Liver (tissue), 9 donors: ENCODE results near the gene EEF2K. TPM values are rescaled to one million over a fixed set of nuclear protein-coding genes. Genes with fewer than 3 reads are reported as not detected.

Source experiments
- DNase-seq: peaks from one replicate; pipeline ENCODE4 v3.0.0-alpha.2; 2017; ENCODE audit warnings: low spot score
- H3K27ac ChIP-seq, 2 donors: one replicate each; pipeline ENCODE4 v1.7.0; 2013; ENCODE audit warnings: inconsistent platforms in 2 of 2, low read length in 2 of 2, control low read depth in 1 of 2, low read depth in 1 of 2, mild to moderate bottlenecking in 1 of 2
- H3K27me3 ChIP-seq, 4 donors: one replicate each; pipeline versions ENCODE4 v1.6.1 to v1.7.0; 2013; ENCODE audit warnings: low read length in 3 of 4, inconsistent platforms in 1 of 4, mild to moderate bottlenecking in 1 of 4, moderate library complexity in 1 of 4; ENCODE audit not compliant: control insufficient read depth in 4 of 4, insufficient read depth in 4 of 4
- H3K36me3 ChIP-seq, 4 donors: one replicate each; pipeline versions ENCODE4 v1.6.1 to v1.7.0; 2013; ENCODE audit warnings: low read length in 3 of 4, mild to moderate bottlenecking in 3 of 4, low read depth in 1 of 4, moderate library complexity in 1 of 4; ENCODE audit not compliant: control insufficient read depth in 4 of 4, insufficient read depth in 3 of 4
- H3K4me1 ChIP-seq, 4 donors: one replicate each; pipeline versions ENCODE4 v1.6.1 to v1.7.0; 2013; ENCODE audit warnings: low read length in 3 of 4, mild to moderate bottlenecking in 3 of 4, moderate library complexity in 1 of 4; ENCODE audit not compliant: control insufficient read depth in 4 of 4, insufficient read depth in 4 of 4
- H3K4me3 ChIP-seq, 3 donors: one replicate each; pipeline versions ENCODE4 v1.6.1 to v1.7.0; 2013; ENCODE audit warnings: low read length in 3 of 3, control low read depth in 1 of 3, low read depth in 1 of 3, mild to moderate bottlenecking in 1 of 3
- H3K9ac ChIP-seq, 2 donors: one replicate each; pipeline ENCODE4 v1.7.0; 2013; ENCODE audit warnings: low read length in 2 of 2, mild to moderate bottlenecking in 2 of 2, moderate library complexity in 2 of 2, control low read depth in 1 of 2, low read depth in 1 of 2
- H3K9me3 ChIP-seq, 4 donors: one replicate each; pipeline versions ENCODE4 v1.6.1 to v1.7.0; 2013; ENCODE audit warnings: low read length in 3 of 4; ENCODE audit not compliant: control insufficient read depth in 4 of 4
- EGR1 ChIP-seq, 2 donors: IDR thresholded peaks; 2 replicates each; pipeline ENCODE4 v1.6.1; 2016 to 2018; ENCODE audit warnings: antibody characterized with exemption in 2 of 2, low read depth in 2 of 2
- FOXA1 ChIP-seq: IDR thresholded peaks from 2 replicates; pipeline ENCODE4 v1.6.1; 2016; ENCODE audit warnings: antibody characterized with exemption
- FOXA2 ChIP-seq: IDR thresholded peaks from 2 replicates; pipeline ENCODE4 v1.6.1; 2016; ENCODE audit warnings: antibody characterized with exemption
- GABPA ChIP-seq, 2 donors: IDR thresholded peaks in 1 of 2; conservative IDR thresholded peaks in 1 of 2; 2 replicates each; pipeline ENCODE4 v1.6.1; 2016; ENCODE audit warnings: antibody characterized with exemption in 2 of 2, mild to moderate bottlenecking in 1 of 2, moderate library complexity in 1 of 2
- HNF4A ChIP-seq, 2 donors: conservative IDR thresholded peaks; 2 replicates each; pipeline ENCODE4 v1.6.1; 2016; ENCODE audit warnings: antibody characterized with exemption in 2 of 2, mild to moderate bottlenecking in 2 of 2
- HNF4G ChIP-seq: IDR thresholded peaks from 2 replicates; pipeline ENCODE4 v1.6.1; 2016; ENCODE audit warnings: antibody characterized with exemption
- JUND ChIP-seq, 2 donors: IDR thresholded peaks; 2 replicates each; pipeline ENCODE4 v1.6.1; 2016; ENCODE audit warnings: antibody characterized with exemption in 2 of 2
- NR2F2 ChIP-seq: IDR thresholded peaks from 2 replicates; pipeline ENCODE4 v1.6.1; 2016; ENCODE audit warnings: antibody characterized with exemption
- RAD21 ChIP-seq, 2 donors: IDR thresholded peaks; 2 replicates each; pipeline ENCODE4 v1.6.1; 2016; ENCODE audit warnings: antibody characterized with exemption in 2 of 2, mild to moderate bottlenecking in 2 of 2
- RXRA ChIP-seq, 2 donors: IDR thresholded peaks; 2 replicates each; pipeline ENCODE4 v1.6.1; 2017 to 2018; ENCODE audit warnings: antibody characterized with exemption in 2 of 2, mild to moderate bottlenecking in 1 of 2
- SP1 ChIP-seq: IDR thresholded peaks from 2 replicates; pipeline ENCODE4 v1.6.1; 2018; ENCODE audit warnings: antibody characterized with exemption, mild to moderate bottlenecking
- TAF1 ChIP-seq: conservative IDR thresholded peaks from 2 replicates; pipeline ENCODE4 v1.6.1; 2016; ENCODE audit warnings: antibody characterized with exemption, mild to moderate bottlenecking
- YY1 ChIP-seq: IDR thresholded peaks from 2 replicates; pipeline ENCODE4 v1.6.1; 2016; ENCODE audit warnings: antibody characterized with exemption, mild to moderate bottlenecking
- WGBS: extraction: QIAGEN DNeasy Blood & Tissue Kit; methylation state at CpG from one replicate; pipeline ENCODE4 v1.1.7; 2013; 5-methylcytosine and 5-hydroxymethylcytosine counted together
- polyA plus RNA-seq, 2 donors: library from polyadenylated mRNA; stranded (reverse) in 1 of 2; unstranded in 1 of 2; fragments of 200-250 nt in 1 of 2; fragments of >200 nt in 1 of 2; fragmentation: Nextera tagmentation in 1 of 2; extraction: Ambion mirVana in 1 of 2; gene quantifications; one replicate each; pipeline versions ENCODE4 v1.2.1 to v1.2.3, GENCODE V29; 2013 to 2015
- total RNA-seq, 2 donors: library from RNA; depleted of rRNA; stranded (reverse); fragments of >200 nt; gene quantifications; one replicate each; pipeline ENCODE4 v1.2.3, GENCODE V29; 2014
- TF ChIP-seq, protein P1 (sequence below): fragments of 150-350 bp; IDR thresholded peaks from 2 replicates; pipeline ENCODE4 v1.5.1; 2017; ENCODE audit warnings: improper control_type of control experiment, low read depth, low read length; ENCODE audit not compliant: missing input control
- TF ChIP-seq, protein P2 (sequence below): IDR thresholded peaks from 2 replicates; pipeline ENCODE4 v1.6.1; 2016; ENCODE audit warnings: antibody characterized with exemption, mild to moderate bottlenecking
- TF ChIP-seq, protein P3 (sequence below): IDR thresholded peaks from 2 replicates; pipeline ENCODE4 v1.6.1; 2016; ENCODE audit warnings: antibody characterized with exemption
- TF ChIP-seq, protein P4 (sequence below): IDR thresholded peaks from 2 replicates; pipeline ENCODE4 v1.6.1; 2016; ENCODE audit warnings: antibody characterized with exemption
- TF ChIP-seq, protein P5 (sequence below): IDR thresholded peaks from 2 replicates; pipeline ENCODE4 v1.6.1; 2016; ENCODE audit warnings: antibody characterized with exemption
- donor health status: healthy.
- donor health status: healthy.
- donor health status: healthy.
- donor health status: healthy.
- donor health status: healthy.

Gene EEF2K
- total and polyA plus RNA-seq, 4 donors, result 3.2 to 14.3 (median 8.0) TPM

DNA sequence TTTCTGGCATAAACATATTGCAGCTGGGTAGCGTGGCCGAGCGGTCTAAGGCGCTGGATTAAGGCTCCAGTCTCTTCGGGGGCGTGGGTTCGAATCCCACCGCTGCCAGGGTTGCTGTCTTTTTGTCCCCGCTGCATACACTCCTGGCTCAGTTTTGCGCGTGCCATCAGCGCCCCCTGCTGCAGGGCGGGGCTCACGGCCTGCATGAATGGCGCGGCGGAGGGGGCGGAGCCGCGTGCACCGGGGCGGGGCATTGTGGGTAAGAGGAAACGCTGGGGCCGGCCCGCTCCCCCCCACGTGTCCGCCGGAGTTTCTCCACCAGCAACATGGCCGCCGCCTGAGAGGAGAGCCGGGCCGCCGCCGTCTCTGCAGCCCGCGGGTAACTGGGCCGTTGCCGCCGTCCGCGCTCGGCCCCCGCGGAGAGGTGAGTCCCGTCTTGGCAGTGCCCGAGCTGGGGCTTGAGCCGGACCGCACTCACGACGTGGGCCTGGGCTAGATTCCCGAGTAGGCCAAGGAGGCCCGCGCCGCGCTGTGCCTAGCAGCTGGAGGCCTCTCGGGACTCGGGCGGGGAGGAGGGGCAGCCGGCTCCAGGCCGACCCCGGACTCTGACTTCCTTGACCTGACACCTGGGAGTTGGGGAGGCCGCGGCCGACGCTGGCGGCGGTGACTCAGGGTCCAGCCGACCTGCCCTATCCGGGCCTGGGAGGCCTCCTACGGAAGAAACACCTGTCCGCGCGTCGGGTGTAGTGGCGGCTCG lies 91.2 kb downstream of the EEF2K start, which contains the start of gene POLR3E:
POLR3E (plus strand) TSS at position 296 of the 757 bp plus-strand sequence. CDS start 5,560 bp downstream, outside the sequence.
- Histone ChIP-seq H3K9me3 (no peaks in the 10 kb centered on the region), H3K27ac (peak within 1 kb of the TSS; percentile 92 to 96), H3K4me1 (peaks cover 2 to 18% (median 11%) of the 10 kb centered on the region in 4 donors), H3K4me3 (peak within 1 kb of the TSS; percentile 57 to 93 (median 91)), H3K36me3 (peaks cover 0 to 3% (median 0%) of the 10 kb centered on the region in 4 donors), H3K9ac (peak within 1 kb of the TSS; percentile 93 to 96), H3K27me3 (no peaks in the 10 kb centered on the region)
- DNase-seq, result peak; percentile 100
- under 1% methylated on average over 76 of the region's 76 CpGs for WGBS
- TF ChIP-seq, protein P1, sequence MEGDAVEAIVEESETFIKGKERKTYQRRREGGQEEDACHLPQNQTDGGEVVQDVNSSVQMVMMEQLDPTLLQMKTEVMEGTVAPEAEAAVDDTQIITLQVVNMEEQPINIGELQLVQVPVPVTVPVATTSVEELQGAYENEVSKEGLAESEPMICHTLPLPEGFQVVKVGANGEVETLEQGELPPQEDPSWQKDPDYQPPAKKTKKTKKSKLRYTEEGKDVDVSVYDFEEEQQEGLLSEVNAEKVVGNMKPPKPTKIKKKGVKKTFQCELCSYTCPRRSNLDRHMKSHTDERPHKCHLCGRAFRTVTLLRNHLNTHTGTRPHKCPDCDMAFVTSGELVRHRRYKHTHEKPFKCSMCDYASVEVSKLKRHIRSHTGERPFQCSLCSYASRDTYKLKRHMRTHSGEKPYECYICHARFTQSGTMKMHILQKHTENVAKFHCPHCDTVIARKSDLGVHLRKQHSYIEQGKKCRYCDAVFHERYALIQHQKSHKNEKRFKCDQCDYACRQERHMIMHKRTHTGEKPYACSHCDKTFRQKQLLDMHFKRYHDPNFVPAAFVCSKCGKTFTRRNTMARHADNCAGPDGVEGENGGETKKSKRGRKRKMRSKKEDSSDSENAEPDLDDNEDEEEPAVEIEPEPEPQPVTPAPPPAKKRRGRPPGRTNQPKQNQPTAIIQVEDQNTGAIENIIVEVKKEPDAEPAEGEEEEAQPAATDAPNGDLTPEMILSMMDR, result peak; percentile 93
- TF ChIP-seq NR2F2 (peak; percentile 60), FOXA2 (no peak), TAF1 (no peak), EGR1 (IDR thresholded peaks at IDR 0.05; ENCODE audit: low read depth in 2 of 2) (no peak), SP1 (peak; percentile 77), JUND (IDR thresholded peaks at IDR 0.05) (peak in 1 of 2 donors; percentile 43), GABPA (IDR thresholded peaks at IDR 0.05 in 1 of 2, conservative IDR thresholded peaks at IDR 0.05 in 1 of 2) (peak in 1 of 2 donors; percentile 75), RAD21 (IDR thresholded peaks at IDR 0.05) (peak; percentile 94 to 97), HNF4G (no peak), FOXA1 (peak; percentile 89), RXRA (IDR thresholded peaks at IDR 0.05) (peak; percentile 41 to 60), YY1 (peak; percentile 97), HNF4A (conservative IDR thresholded peaks at IDR 0.05) (peak in 1 of 2 donors; percentile 31)
- TF ChIP-seq, protein P2, sequence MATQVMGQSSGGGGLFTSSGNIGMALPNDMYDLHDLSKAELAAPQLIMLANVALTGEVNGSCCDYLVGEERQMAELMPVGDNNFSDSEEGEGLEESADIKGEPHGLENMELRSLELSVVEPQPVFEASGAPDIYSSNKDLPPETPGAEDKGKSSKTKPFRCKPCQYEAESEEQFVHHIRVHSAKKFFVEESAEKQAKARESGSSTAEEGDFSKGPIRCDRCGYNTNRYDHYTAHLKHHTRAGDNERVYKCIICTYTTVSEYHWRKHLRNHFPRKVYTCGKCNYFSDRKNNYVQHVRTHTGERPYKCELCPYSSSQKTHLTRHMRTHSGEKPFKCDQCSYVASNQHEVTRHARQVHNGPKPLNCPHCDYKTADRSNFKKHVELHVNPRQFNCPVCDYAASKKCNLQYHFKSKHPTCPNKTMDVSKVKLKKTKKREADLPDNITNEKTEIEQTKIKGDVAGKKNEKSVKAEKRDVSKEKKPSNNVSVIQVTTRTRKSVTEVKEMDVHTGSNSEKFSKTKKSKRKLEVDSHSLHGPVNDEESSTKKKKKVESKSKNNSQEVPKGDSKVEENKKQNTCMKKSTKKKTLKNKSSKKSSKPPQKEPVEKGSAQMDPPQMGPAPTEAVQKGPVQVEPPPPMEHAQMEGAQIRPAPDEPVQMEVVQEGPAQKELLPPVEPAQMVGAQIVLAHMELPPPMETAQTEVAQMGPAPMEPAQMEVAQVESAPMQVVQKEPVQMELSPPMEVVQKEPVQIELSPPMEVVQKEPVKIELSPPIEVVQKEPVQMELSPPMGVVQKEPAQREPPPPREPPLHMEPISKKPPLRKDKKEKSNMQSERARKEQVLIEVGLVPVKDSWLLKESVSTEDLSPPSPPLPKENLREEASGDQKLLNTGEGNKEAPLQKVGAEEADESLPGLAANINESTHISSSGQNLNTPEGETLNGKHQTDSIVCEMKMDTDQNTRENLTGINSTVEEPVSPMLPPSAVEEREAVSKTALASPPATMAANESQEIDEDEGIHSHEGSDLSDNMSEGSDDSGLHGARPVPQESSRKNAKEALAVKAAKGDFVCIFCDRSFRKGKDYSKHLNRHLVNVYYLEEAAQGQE, result no peak
- TF ChIP-seq, protein P3, sequence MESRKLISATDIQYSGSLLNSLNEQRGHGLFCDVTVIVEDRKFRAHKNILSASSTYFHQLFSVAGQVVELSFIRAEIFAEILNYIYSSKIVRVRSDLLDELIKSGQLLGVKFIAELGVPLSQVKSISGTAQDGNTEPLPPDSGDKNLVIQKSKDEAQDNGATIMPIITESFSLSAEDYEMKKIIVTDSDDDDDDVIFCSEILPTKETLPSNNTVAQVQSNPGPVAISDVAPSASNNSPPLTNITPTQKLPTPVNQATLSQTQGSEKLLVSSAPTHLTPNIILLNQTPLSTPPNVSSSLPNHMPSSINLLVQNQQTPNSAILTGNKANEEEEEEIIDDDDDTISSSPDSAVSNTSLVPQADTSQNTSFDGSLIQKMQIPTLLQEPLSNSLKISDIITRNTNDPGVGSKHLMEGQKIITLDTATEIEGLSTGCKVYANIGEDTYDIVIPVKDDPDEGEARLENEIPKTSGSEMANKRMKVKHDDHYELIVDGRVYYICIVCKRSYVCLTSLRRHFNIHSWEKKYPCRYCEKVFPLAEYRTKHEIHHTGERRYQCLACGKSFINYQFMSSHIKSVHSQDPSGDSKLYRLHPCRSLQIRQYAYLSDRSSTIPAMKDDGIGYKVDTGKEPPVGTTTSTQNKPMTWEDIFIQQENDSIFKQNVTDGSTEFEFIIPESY, result no peak
- TF ChIP-seq, protein P4, sequence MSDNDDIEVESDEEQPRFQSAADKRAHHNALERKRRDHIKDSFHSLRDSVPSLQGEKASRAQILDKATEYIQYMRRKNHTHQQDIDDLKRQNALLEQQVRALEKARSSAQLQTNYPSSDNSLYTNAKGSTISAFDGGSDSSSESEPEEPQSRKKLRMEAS, result peak; percentile 97
- TF ChIP-seq, protein P5, sequence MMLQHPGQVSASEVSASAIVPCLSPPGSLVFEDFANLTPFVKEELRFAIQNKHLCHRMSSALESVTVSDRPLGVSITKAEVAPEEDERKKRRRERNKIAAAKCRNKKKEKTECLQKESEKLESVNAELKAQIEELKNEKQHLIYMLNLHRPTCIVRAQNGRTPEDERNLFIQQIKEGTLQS, result peak; percentile 100
